ENCODE measurements around the gene SF1. TPM values are rescaled to one million over a fixed set of nuclear protein-coding genes. Genes with fewer than 3 reads are reported as not detected.

SF1 gene
- total RNA-seq, 1 donor from 2014 or later = 269 TPM

DNA sequence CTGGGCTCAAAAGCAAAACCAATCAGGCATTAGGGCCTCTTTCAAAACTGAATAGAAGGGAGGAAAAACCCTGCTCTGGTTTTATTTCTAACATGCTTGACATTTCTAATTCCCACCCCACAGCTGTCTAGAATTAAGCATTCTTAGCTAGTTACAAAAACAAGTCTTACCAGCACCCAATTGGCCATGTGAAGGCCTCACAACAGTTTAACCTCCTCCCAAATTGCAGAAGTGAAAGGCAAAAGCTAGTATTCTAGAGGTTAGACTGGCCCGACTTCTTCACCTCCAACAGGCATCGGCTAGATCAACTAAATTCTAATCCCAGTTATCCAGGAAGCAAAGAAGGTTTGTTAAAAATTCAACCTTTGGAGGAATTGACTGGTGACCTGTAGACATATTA, 6.5 kb downstream of the SF1 start:
- no peak for TF ChIP-seq CTCF (IDR thresholded peaks at IDR 0.05)
- DNase-seq (no peak), ATAC-seq (no peak)
- intact Hi-C loops (cut with DNase I) = no loop called here
- peaks cover 68% of the 10 kb centered on the region for H3K4me1 ChIP-seq
- H3K27me3 ChIP-seq (ENCODE audit: low read depth) = no peaks in the 10 kb centered on the region
- peaks cover 100% of the 10 kb centered on the region for H3K36me3 ChIP-seq
- no peak overlapping the region for H3K27ac ChIP-seq
- no peak overlapping the region for H3K4me3 ChIP-seq
- no peaks in the 10 kb centered on the region for H3K9me3 ChIP-seq

DNA sequence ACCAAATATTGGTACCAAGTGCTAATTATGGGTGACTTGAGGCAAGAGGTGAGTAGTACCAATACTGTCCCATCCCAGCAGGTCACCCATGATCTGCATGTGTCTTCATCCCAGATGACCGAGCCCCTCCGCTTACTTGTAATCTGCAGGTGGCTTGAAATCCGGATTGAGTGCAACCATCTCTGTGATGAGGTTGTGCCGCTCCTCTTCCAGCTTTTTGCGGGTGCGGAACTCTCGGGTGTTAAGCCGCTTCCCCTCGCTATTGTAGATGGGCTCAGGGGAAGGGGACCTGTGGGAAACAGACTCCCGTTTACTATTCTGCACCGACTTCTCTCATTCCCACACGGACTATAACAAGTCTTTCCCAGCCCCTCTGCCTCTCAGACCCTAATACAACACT, 8.2 kb downstream of the SF1 start:
- no peak for DNase-seq
- ATAC-seq = no peak
- intact Hi-C loops (cut with DNase I) = no loop called here
- H3K4me1 ChIP-seq = peaks cover 51% of the 10 kb centered on the region
- no peak overlapping the region for H3K4me3 ChIP-seq
- H3K27ac ChIP-seq = no peak overlapping the region
- TF ChIP-seq CTCF (IDR thresholded peaks at IDR 0.05) = no peak
- no peaks in the 10 kb centered on the region for H3K27me3 ChIP-seq (ENCODE audit: low read depth)
- peaks cover 100% of the 10 kb centered on the region for H3K36me3 ChIP-seq
- H3K9me3 ChIP-seq = no peaks in the 10 kb centered on the region

DNA sequence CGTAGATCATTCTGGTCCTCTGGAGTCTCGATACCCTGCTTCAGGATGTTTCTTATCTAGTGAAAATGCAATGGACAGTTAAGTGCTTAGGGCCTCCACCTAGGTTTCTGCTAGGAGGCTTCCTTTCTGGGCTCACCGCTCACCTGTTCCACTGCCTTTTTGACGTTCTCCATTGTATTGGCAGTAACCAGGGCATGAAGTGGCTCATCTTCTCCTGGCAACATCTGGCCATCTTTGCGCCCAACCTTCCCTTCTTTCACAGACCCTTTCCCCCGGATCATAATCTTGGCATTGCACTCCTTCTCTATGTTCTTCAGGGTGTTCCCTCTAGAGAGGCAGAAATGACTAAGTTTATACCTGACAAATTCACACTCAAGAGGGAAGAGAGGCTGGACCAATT, 9.1 kb downstream of the SF1 start:
- Histone ChIP-seq H3K9me3 (no peaks in the 10 kb centered on the region), H3K27ac (no peak overlapping the region), H3K27me3 (ENCODE audit: low read depth) (no peaks in the 10 kb centered on the region), H3K36me3 (peaks cover 100% of the 10 kb centered on the region), H3K4me3 (no peak overlapping the region), H3K4me1 (peaks cover 51% of the 10 kb centered on the region)
- TF ChIP-seq CTCF (IDR thresholded peaks at IDR 0.05) = no peak
- intact Hi-C loops (cut with DNase I) = no loop called here
- DNase-seq (no peak), ATAC-seq (no peak)

DNA sequence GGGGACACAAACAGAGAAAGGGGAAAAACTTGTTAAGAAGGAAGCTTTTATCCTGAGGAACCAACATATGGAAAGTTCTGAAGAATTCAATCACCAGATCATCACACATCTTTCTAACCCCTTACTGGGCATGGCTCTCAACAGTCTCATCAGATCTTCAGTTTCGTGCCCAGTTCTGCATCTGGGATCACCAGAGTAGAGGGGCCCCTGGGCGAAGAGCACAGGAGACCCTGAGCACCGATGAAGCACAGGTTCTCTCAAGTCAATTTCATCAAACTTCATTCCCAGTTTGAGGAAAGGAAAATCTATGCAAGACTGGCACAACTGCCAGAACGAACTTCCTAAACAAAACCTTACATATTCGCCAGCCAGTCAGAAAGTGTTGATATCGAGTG, 10.0 kb downstream of the SF1 start:
- H3K4me3 ChIP-seq = no peak overlapping the region
- H3K9me3 ChIP-seq = no peaks in the 10 kb centered on the region
- H3K27ac ChIP-seq = no peak overlapping the region
- no peak for TF ChIP-seq CTCF (IDR thresholded peaks at IDR 0.05)
- intact Hi-C loops (cut with DNase I) = no loop called here
- H3K36me3 ChIP-seq = peaks cover 100% of the 10 kb centered on the region
- DNase-seq (no peak), ATAC-seq (no peak)
- peaks cover 51% of the 10 kb centered on the region for H3K4me1 ChIP-seq
- H3K27me3 ChIP-seq (ENCODE audit: low read depth) = no peaks in the 10 kb centered on the region

- H3K9me3 ChIP-seq = no peaks in the 10 kb centered on the region
- no peak overlapping the region for H3K4me3 ChIP-seq
- peak; percentile 75 for TF ChIP-seq CTCF (IDR thresholded peaks at IDR 0.05)
- ATAC-seq (peak; percentile 38 to 48), DNase-seq (peak; percentile 76)
- peak overlapping the region; percentile 26 for H3K27ac ChIP-seq
- H3K4me1 ChIP-seq = peaks cover 50% of the 10 kb centered on the region
- H3K27me3 ChIP-seq (ENCODE audit: low read depth) = no peaks in the 10 kb centered on the region
- peaks cover 100% of the 10 kb centered on the region for H3K36me3 ChIP-seq
- intact Hi-C loops (cut with DNase I) = no loop called here
These were observed 10.7 kb downstream of the SF1 start for GRCh38 chr11:64767344-64768299.
